Measurements from ENCODE around the gene HKDC1.
"Not testable (repeated sequence)": the region's sequence is repeated elsewhere in the genome, so short reads cannot be mapped to it uniquely, and the experiment has no call there.

Gene HKDC1

DNA sequence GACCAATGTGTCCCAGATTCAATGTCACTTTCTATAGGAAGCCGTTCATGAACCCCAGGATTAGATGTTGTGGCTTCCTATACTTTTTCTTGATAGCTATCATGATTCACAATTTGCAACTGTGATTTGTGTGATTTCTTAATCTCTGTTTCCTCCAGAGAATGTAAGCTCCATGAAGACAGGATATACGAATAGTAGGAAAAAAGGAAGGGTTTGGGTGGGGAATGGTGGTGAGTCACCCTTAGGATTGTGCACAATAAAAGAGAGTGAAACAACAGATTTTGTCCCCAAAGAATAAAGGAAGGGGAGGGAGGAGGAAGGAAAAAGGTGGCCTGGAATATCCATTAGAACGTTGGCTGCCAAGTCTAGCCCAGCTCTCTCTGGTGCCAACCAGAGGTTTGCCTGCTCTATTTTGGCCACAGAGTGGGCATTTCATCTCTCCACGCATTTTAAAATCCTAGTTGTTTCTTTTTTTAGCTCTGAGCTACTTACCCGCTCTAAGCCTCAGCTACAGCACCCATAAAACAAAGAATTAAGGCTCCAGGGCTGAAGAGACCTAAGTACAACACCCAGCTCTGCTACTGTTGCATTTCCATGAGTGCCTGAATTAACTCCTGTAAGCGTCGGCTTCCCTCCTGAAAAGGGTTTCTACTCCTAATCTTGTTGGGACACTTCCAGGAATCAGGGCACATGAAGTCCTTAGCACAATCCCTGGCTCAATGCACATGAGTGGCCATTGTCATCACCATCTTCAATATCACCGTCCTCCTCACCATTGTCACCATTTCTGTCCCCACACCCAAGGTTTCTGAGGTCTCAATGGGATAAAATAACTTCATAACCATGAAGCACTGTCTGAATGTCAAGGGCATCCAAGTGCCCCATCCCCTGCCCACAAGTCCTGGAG, 61.6 kb downstream of the HKDC1 start:
- Histone ChIP-seq H3K9me3 (ENCODE audit: control insufficient read depth in 2 of 2, low read length in 2 of 2) (no peaks in the 10 kb centered on the region), H3K36me3 (ENCODE audit: control insufficient read depth in 2 of 2, insufficient read depth in 2 of 2, low read length in 2 of 2) (no peaks in the 10 kb centered on the region), H3K27me3 (ENCODE audit: control insufficient read depth in 1 of 2, insufficient read depth in 2 of 2, low read length in 2 of 2) (no peaks in the 10 kb centered on the region)

DNA sequence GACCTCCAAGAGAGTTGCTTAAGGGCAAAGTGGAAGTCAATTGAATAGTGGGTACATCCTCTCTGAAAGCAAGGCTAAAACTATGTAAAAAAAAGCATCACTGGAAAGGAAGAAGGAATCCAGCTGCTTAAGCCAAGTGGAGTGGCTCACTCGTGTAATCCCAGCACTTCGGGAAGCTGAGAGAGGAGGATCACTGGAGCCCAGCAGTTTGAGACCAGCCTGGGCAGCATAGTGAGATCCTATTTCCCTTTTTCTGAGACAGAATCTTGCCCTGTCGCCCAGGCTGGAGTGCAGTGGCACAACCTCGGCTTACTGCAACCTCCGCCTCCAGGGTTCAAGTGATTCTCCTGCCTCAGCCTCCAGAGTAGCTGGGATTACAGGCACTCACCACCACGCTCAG, 64.3 kb downstream of the HKDC1 start:
- H3K4me1 ChIP-seq (ENCODE audit: control insufficient read depth, insufficient read depth, low read length); H3K27ac ChIP-seq (ENCODE audit: low read length); H3K4me3 ChIP-seq (ENCODE audit: low read length in 2 of 2); H3K9me3 ChIP-seq (ENCODE audit: control insufficient read depth in 2 of 2, low read length in 2 of 2); H3K9ac ChIP-seq (ENCODE audit: low read length in 2 of 2); H3K36me3 ChIP-seq (ENCODE audit: control insufficient read depth in 2 of 2, insufficient read depth in 2 of 2, low read length in 2 of 2); H3K27me3 ChIP-seq (ENCODE audit: control insufficient read depth in 1 of 2, insufficient read depth in 2 of 2, low read length in 2 of 2): not testable (repeated sequence)

More for the DNA sequence above, 61.6 kb downstream of the HKDC1 start:
- no peaks in the 10 kb centered on the region for H3K4me1 ChIP-seq (ENCODE audit: control insufficient read depth, insufficient read depth, low read length)
- H3K27ac ChIP-seq (ENCODE audit: low read length) = no peak overlapping the region
- H3K9ac ChIP-seq (ENCODE audit: low read length in 2 of 2) = no peak overlapping the region
- H3K4me3 ChIP-seq (ENCODE audit: low read length in 2 of 2) = no peak overlapping the region

DNA sequence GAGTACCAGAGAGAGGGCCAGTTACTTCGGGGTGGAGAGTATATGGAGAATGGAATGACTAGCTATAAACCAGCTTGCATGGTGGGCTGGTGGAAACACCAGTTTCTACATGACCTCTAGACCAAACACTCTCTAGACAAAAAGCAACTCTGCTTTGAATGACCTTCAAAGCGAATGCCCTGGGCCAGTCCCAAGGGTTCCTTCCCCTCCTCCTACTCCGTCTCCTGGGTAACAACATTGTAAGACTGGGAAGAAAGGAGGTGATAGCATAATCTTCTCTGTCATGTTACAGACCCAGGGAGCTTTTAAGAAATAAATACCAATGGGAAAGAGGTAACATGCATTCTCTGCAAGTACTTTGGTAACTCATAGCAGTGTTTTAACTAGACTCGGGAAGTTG, 65.6 kb downstream of the HKDC1 start:
- Histone ChIP-seq H3K27ac (ENCODE audit: low read length) (no peak overlapping the region), H3K9me3 (ENCODE audit: control insufficient read depth in 2 of 2, low read length in 2 of 2) (no peaks in the 10 kb centered on the region), H3K4me3 (ENCODE audit: low read length in 2 of 2) (no peak overlapping the region)

DNA sequence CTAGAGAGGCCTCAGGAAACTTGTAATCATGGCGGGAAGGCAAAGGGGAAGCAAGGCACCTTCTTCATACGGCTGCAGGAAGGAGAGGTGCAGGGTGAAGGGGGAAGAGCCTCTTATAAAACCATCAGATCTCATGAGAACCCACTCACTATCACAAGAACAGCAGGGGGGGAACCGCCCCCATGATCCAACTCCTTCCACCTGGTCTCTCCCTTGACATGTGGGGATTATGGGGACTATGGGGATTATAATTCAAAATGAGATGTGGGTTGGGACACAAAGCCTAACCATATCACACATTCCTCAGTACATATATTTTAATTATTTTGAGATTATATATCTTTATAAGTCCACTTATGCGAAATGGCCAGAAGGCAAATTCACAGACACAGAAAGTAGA, 67.0 kb downstream of the HKDC1 start:
- no peak overlapping the region for H3K27ac ChIP-seq (ENCODE audit: low read length)
- H3K9me3 ChIP-seq (ENCODE audit: control insufficient read depth in 2 of 2, low read length in 2 of 2) = no peaks in the 10 kb centered on the region
- no peaks in the 10 kb centered on the region for H3K36me3 ChIP-seq (ENCODE audit: control insufficient read depth in 2 of 2, insufficient read depth in 2 of 2, low read length in 2 of 2)
- no peaks in the 10 kb centered on the region for H3K27me3 ChIP-seq (ENCODE audit: control insufficient read depth in 1 of 2, insufficient read depth in 2 of 2, low read length in 2 of 2)
- no peak overlapping the region for H3K9ac ChIP-seq (ENCODE audit: low read length in 2 of 2)
- H3K4me3 ChIP-seq (ENCODE audit: low read length in 2 of 2) = no peak overlapping the region
- no peaks in the 10 kb centered on the region for H3K4me1 ChIP-seq (ENCODE audit: control insufficient read depth, insufficient read depth, low read length)

More for the DNA sequence above, 65.6 kb downstream of the HKDC1 start:
- H3K9ac ChIP-seq (ENCODE audit: low read length in 2 of 2) = no peak overlapping the region
- no peaks in the 10 kb centered on the region for H3K4me1 ChIP-seq (ENCODE audit: control insufficient read depth, insufficient read depth, low read length)
- H3K27me3 ChIP-seq (ENCODE audit: control insufficient read depth in 1 of 2, insufficient read depth in 2 of 2, low read length in 2 of 2) = no peaks in the 10 kb centered on the region
- no peaks in the 10 kb centered on the region for H3K36me3 ChIP-seq (ENCODE audit: control insufficient read depth in 2 of 2, insufficient read depth in 2 of 2, low read length in 2 of 2)

DNA sequence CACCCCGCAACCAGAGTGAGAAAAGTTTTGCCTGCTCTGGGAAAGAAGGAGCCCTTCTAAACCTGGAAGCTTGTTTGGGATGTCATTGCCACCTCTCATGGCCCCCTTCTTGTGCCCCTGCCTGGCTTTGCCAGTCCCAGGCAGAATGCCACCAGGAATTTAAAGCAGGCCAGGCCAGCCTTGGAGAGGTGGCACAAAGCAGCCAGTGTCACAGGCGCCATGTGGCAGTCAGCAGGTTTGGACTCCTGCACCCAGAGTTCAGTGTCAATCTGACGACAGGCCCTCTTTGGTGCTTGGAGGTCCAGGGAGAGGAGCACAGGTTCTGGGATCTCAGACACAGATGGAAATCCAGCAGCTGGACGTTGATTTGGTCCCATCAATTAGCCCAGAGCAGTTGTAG, 70.9 kb downstream of the HKDC1 start:
- H3K4me3 ChIP-seq (ENCODE audit: low read length in 2 of 2) = no peak overlapping the region

DNA sequence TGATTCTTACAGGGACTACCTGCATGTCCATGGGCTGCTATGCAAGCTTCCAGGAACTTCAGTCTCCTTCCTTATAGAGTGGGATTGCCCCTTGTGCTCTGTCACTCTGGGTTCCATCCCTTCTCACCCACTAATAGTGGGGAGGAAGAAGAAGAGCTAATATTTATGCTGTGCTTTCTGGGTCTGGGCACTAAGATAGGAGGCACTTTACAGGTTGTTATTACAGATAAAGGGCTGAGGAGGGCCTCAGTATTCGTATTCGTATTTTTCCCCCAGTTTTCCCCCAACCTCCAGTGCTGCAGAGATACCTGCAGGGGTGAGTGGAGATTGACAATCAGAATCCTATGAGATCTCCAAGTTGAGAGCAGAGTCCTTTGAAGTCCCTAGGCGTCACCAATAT, 72.3 kb downstream of the HKDC1 start:
- Histone ChIP-seq H3K4me1 (ENCODE audit: control insufficient read depth, insufficient read depth, low read length) (no peaks in the 10 kb centered on the region), H3K9ac (ENCODE audit: low read length in 2 of 2) (no peak overlapping the region), H3K9me3 (ENCODE audit: control insufficient read depth in 2 of 2, low read length in 2 of 2) (no peaks in the 10 kb centered on the region), H3K4me3 (ENCODE audit: low read length in 2 of 2) (no peak overlapping the region), H3K27ac (ENCODE audit: low read length) (no peak overlapping the region), H3K27me3 (ENCODE audit: control insufficient read depth in 1 of 2, insufficient read depth in 2 of 2, low read length in 2 of 2) (peaks cover 0 to 2% of the 10 kb centered on the region in 2 donors), H3K36me3 (ENCODE audit: control insufficient read depth in 2 of 2, insufficient read depth in 2 of 2, low read length in 2 of 2) (no peaks in the 10 kb centered on the region)

More for the DNA sequence above, 70.9 kb downstream of the HKDC1 start:
- Histone ChIP-seq H3K36me3 (ENCODE audit: control insufficient read depth in 2 of 2, insufficient read depth in 2 of 2, low read length in 2 of 2) (no peaks in the 10 kb centered on the region), H3K9me3 (ENCODE audit: control insufficient read depth in 2 of 2, low read length in 2 of 2) (no peaks in the 10 kb centered on the region), H3K9ac (ENCODE audit: low read length in 2 of 2) (no peak overlapping the region), H3K27ac (ENCODE audit: low read length) (no peak overlapping the region), H3K27me3 (ENCODE audit: control insufficient read depth in 1 of 2, insufficient read depth in 2 of 2, low read length in 2 of 2) (peaks cover 0 to 2% of the 10 kb centered on the region in 2 donors), H3K4me1 (ENCODE audit: control insufficient read depth, insufficient read depth, low read length) (no peaks in the 10 kb centered on the region)

DNA sequence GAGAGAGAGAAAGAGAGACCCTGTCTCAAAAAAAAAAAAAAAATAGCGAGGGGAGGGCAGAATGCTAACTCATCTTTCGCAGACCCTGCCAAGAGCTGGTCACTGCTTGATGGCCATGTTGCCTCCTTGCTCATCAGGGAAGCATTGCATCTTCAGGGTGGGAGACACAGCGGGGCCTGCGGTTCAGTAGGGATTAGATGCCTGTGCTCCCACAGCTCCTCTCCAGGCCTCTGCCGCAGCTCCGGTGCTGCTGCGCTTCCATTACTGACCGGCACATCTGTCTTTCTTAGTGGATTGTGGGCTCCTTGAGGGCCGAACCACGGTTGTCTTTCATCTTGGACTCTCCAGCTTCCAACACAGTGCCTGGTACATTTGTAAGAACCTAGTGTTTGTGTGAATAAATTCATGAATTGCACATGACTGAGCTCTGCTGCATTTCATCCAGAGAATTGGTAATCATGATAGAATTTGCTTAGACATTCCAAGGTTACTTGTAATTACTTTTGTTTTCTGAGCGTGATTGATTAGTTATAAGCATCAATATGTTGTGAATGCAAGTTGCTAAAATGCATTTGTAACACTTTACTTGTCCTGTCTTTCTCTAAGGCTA, 75.0 kb downstream of the HKDC1 start:
- Histone ChIP-seq H3K9ac (ENCODE audit: low read length in 2 of 2) (no peak overlapping the region), H3K4me1 (ENCODE audit: control insufficient read depth, insufficient read depth, low read length) (no peaks in the 10 kb centered on the region), H3K27ac (ENCODE audit: low read length) (no peak overlapping the region), H3K9me3 (ENCODE audit: control insufficient read depth in 2 of 2, low read length in 2 of 2) (no peaks in the 10 kb centered on the region), H3K4me3 (ENCODE audit: low read length in 2 of 2) (no peak overlapping the region), H3K27me3 (ENCODE audit: control insufficient read depth in 1 of 2, insufficient read depth in 2 of 2, low read length in 2 of 2) (peaks cover 0 to 2% of the 10 kb centered on the region in 2 donors), H3K36me3 (ENCODE audit: control insufficient read depth in 2 of 2, insufficient read depth in 2 of 2, low read length in 2 of 2) (no peaks in the 10 kb centered on the region)

DNA sequence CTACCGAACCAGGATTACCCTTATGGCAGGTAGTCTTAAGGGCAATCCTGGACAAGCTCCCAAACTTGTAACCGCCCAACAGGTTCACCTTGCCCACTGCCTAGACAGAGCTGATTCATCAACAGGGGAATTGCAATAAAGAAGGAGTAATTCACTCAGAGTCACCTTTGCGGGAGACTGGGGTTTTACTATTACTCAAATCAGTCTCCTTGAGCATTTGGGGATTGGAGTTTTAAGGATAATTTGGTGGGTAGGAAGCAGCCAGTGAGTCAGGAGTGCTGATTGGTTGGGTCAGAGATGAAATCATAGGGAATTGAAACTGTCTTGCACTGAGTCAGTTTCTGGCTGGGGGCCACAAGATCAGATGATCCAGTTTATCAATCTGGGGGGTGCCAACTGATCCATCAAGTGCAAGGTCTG, 83.5 kb downstream of the HKDC1 start:
- no peaks in the 10 kb centered on the region for H3K36me3 ChIP-seq (ENCODE audit: control insufficient read depth in 2 of 2, insufficient read depth in 2 of 2, low read length in 2 of 2)
- no peaks in the 10 kb centered on the region for H3K27me3 ChIP-seq (ENCODE audit: control insufficient read depth in 1 of 2, insufficient read depth in 2 of 2, low read length in 2 of 2)
- no peaks in the 10 kb centered on the region for H3K9me3 ChIP-seq (ENCODE audit: control insufficient read depth in 2 of 2, low read length in 2 of 2)
- H3K27ac ChIP-seq (ENCODE audit: low read length) = no peak overlapping the region
- H3K9ac ChIP-seq (ENCODE audit: low read length in 2 of 2) = no peak overlapping the region
- H3K4me3 ChIP-seq (ENCODE audit: low read length in 2 of 2) = no peak overlapping the region
- no peaks in the 10 kb centered on the region for H3K4me1 ChIP-seq (ENCODE audit: control insufficient read depth, insufficient read depth, low read length)

DNA sequence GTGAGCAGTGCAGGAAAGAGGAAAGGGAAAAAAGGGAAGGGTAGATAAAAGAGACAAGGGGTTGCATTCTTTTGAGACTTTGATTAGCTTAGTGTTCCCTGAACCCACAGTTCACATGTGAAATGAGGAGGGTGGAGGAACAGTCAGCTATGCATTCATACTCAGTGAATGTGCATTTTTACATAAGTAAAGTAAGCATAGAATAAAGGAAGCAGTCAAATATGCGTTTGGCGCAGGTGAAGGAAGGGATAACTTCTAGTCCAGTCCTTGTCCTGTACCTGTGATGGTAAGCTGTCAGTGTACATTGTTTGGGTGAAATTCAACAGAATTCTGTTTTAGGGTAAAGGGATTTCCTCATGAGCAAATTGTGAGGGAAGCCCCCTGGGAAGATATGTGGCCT, 86.3 kb downstream of the HKDC1 start:
- Histone ChIP-seq H3K4me3 (ENCODE audit: low read length in 2 of 2) (no peak overlapping the region), H3K9ac (ENCODE audit: low read length in 2 of 2) (no peak overlapping the region), H3K36me3 (ENCODE audit: control insufficient read depth in 2 of 2, insufficient read depth in 2 of 2, low read length in 2 of 2) (no peaks in the 10 kb centered on the region), H3K27me3 (ENCODE audit: control insufficient read depth in 1 of 2, insufficient read depth in 2 of 2, low read length in 2 of 2) (no peaks in the 10 kb centered on the region), H3K4me1 (ENCODE audit: control insufficient read depth, insufficient read depth, low read length) (no peaks in the 10 kb centered on the region), H3K27ac (ENCODE audit: low read length) (no peak overlapping the region), H3K9me3 (ENCODE audit: control insufficient read depth in 2 of 2, low read length in 2 of 2) (no peaks in the 10 kb centered on the region)

DNA sequence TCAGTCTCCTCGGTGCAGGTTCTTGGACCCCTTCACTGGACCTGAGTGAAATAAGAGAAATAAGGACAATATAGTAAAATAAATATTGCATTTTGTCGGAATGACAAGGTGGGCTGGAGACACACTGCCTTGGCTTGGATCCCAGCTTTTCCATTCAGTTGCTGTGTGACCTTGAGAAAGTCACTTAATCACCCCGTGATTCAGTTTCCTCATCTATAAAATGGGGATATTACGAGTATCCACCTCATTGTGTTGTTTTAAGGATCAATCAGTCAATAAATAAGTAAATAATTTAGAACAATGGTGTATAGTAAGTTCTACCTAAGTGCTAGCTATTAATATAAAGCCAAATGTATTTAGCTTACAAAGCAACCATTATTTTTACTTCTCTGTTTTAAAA, 87.3 kb downstream of the HKDC1 start:
- Histone ChIP-seq H3K27me3 (ENCODE audit: control insufficient read depth in 1 of 2, insufficient read depth in 2 of 2, low read length in 2 of 2) (no peaks in the 10 kb centered on the region), H3K9ac (ENCODE audit: low read length in 2 of 2) (no peak overlapping the region), H3K4me1 (ENCODE audit: control insufficient read depth, insufficient read depth, low read length) (no peaks in the 10 kb centered on the region), H3K9me3 (ENCODE audit: control insufficient read depth in 2 of 2, low read length in 2 of 2) (no peaks in the 10 kb centered on the region), H3K36me3 (ENCODE audit: control insufficient read depth in 2 of 2, insufficient read depth in 2 of 2, low read length in 2 of 2) (no peaks in the 10 kb centered on the region), H3K4me3 (ENCODE audit: low read length in 2 of 2) (no peak overlapping the region), H3K27ac (ENCODE audit: low read length) (no peak overlapping the region)

DNA sequence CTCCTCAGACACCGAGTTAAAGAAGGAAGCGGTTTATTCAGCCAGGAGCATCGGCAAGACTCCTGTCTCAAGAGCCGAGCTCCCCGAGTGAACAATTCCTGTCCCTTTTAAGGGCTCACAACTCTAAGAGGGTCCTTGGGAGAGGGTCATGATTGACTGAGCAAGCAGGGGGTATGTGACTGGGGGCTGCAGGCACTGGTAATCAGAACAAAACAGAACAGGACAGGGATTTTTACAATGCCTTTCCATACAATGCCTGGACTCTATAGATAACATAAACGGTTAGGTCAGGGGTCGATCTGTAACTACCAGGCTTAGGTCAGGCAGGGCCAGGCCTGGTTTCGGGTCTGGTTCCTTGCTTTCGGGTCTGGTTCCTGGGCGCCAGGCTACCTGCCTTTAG, 88.2 kb downstream of the HKDC1 start:
- H3K9me3 ChIP-seq (ENCODE audit: control insufficient read depth in 2 of 2, low read length in 2 of 2); H3K36me3 ChIP-seq (ENCODE audit: control insufficient read depth in 2 of 2, insufficient read depth in 2 of 2, low read length in 2 of 2); H3K9ac ChIP-seq (ENCODE audit: low read length in 2 of 2); H3K27me3 ChIP-seq (ENCODE audit: control insufficient read depth in 1 of 2, insufficient read depth in 2 of 2, low read length in 2 of 2); H3K4me3 ChIP-seq (ENCODE audit: low read length in 2 of 2); H3K4me1 ChIP-seq (ENCODE audit: control insufficient read depth, insufficient read depth, low read length); H3K27ac ChIP-seq (ENCODE audit: low read length): not testable (repeated sequence)

All from stomach smooth muscle (tissue), 2 donors.